HEK293T (cell line): ENCODE measurements around the gene ID1.
"Not testable (repeated sequence)": the region's sequence is repeated elsewhere in the genome, so short reads cannot be mapped to it uniquely, and the experiment has no call there.

Experiments
- CTBP1 ChIP-seq: fragments of 450-650 bp; IDR thresholded peaks from 2 replicates; pipeline ENCODE4 v1.6.1; 2016; ENCODE audit warnings: borderline replicate concordance
- FOXK2 ChIP-seq: fragments of 450-650 bp; IDR thresholded peaks from 2 replicates; pipeline ENCODE4 v1.6.1; 2016; ENCODE audit warnings: mild to moderate bottlenecking
- FOXM1 ChIP-seq: fragments of 450-650 bp; IDR thresholded peaks from 2 replicates; pipeline ENCODE4 v1.6.1; 2017; ENCODE audit warnings: mild to moderate bottlenecking, borderline replicate concordance
- LEF1 ChIP-seq: fragments of 450-650 bp; IDR thresholded peaks from 2 replicates; pipeline ENCODE4 v1.6.1; 2017; ENCODE audit warnings: mild to moderate bottlenecking, borderline replicate concordance
- SP1 ChIP-seq: fragments of 450-650 bp; IDR thresholded peaks from 2 replicates; pipeline ENCODE4 v1.6.1; 2017
- SUZ12 ChIP-seq: fragments of 450-650 bp; IDR thresholded peaks from 2 replicates; pipeline ENCODE4 v1.6.1; 2016; ENCODE audit warnings: mild to moderate bottlenecking
- TARDBP ChIP-seq: fragments of 450-650 bp; IDR thresholded peaks from 2 replicates; pipeline ENCODE4 v1.6.1; 2016

GRCh38 chr20:31628057-31628456, 23.0 kb downstream of the ID1 start:
- not testable (repeated sequence) for TF ChIP-seq FOXK2, SUZ12, LEF1, SP1, TARDBP, FOXM1, CTBP1
